Esophagus muscularis mucosa (tissue), 3 donors: ENCODE measurements around the gene GAA.

Experiments
- POLR2AphosphoS5 ChIP-seq, 2 donors: sonication (generic); formaldehyde crosslinking; IDR thresholded peaks; one replicate each; pipeline ENCODE4 v1.6.1; 2017; ENCODE audit warnings: antibody characterized with exemption in 2 of 2
- TF ChIP-seq, protein P1 (sequence below), 3 experiments: fragments of 200-600 bp in 2 of 3; fragments of 450-650 bp in 1 of 3; sonication (generic) in 2 of 3; IDR thresholded peaks; one replicate each; pipeline ENCODE4 v1.5.1; 2017 to 2019; ENCODE audit warnings: antibody characterized with exemption in 3 of 3, mild to moderate bottlenecking in 2 of 3, moderate library complexity in 1 of 3

DNA sequence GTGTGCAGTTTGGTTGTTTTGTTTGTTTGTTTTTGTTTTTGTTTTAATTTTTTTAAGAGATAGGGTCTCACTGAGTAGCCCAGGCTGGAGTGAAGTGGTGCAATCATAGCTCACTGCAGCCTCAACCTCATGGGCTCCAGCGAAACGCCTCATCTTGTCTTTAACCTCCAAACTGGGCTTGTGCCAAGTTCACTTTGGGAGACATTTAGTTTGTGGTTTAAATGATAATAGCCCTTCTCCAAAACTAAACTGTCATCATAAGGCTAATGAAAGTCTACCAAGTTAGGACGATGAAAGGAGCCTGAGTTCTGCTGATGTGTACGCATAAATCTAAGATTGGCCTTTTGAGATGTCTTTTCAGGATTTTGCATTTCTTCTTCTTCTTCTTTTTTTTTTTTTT lies 62.0 kb downstream of the GAA start:
- TF ChIP-seq, protein P1, sequence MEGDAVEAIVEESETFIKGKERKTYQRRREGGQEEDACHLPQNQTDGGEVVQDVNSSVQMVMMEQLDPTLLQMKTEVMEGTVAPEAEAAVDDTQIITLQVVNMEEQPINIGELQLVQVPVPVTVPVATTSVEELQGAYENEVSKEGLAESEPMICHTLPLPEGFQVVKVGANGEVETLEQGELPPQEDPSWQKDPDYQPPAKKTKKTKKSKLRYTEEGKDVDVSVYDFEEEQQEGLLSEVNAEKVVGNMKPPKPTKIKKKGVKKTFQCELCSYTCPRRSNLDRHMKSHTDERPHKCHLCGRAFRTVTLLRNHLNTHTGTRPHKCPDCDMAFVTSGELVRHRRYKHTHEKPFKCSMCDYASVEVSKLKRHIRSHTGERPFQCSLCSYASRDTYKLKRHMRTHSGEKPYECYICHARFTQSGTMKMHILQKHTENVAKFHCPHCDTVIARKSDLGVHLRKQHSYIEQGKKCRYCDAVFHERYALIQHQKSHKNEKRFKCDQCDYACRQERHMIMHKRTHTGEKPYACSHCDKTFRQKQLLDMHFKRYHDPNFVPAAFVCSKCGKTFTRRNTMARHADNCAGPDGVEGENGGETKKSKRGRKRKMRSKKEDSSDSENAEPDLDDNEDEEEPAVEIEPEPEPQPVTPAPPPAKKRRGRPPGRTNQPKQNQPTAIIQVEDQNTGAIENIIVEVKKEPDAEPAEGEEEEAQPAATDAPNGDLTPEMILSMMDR (IDR thresholded peaks at IDR 0.05) = no peak
- TF ChIP-seq POLR2AphosphoS5 (IDR thresholded peaks at IDR 0.05) = no peak
